Measurements from ENCODE around the gene RNF182.
A peak's percentile ranks its signal among the peaks of the same experiment; 100 is the strongest.
"Not testable (repeated sequence)": the region's sequence is repeated elsewhere in the genome, so short reads cannot be mapped to it uniquely, and the experiment has no call there.

RNF182 gene

DNA sequence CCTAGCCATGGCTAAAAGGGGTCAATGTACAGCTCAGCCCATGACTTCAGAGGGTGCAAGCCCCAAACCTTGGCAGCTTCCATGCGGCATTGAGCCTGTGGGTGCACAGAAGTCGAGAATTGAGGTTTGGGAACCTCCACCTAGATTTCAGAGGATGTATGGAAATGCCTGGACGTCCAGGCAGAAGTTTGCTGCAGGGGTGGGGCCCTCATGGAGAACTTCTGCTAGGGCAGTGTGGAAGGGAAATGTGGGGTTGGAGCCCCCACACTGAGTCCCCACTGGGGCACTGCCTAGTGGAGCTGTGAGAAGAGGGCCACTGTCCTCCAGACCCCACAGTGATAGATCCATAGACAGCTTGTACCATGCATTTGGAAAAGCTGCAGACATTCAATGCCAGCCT, 47.9 kb downstream of the RNF182 start:
- DNase-seq = not testable (repeated sequence)

DNA sequence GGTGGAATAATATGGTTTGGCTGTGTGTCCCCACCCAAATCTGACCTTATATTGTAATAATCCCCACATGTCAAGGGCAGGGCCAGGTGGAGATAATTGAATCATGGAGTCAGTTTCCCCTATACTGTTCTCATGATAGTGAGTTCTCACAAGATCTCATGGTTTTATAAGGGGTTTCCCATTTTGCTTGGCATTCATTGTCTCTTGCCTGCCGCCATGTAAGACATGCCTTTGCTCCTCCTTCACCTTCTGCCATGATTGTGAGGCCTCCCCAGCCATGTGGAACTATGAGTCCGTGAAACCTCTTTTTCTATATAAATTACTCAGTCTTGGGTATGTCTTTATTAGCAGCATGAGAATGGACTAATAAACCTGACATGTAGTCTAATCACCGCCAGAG, 48.7 kb downstream of the RNF182 start:
- DNase-seq = not testable (repeated sequence)

DNA sequence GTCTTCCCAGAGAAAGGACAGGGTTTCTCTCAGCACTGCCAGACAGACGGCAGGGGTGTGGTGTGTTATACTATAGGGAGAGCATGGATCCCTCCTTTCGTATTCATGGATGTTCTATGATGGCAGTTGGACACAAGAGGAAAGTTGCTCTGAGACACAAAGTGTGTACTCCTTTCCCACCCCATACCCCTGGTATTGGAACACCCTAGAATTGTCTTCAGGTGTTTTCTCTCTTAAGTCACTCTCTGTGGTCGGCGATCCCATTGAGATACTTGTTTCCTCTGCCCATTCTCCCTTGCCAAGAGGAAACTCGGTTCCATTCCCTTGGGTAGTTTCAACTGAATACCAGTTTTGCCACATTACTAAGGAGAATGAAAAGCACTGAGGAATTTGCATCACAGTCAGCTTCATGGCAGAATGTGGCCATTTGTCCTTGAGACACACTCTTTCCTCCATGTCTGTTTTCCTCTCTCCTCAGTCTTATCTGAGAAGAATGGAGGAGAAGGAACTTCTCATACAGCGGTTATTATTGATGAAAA, 53.4 kb downstream of the RNF182 start:
- no peak for DNase-seq

DNA sequence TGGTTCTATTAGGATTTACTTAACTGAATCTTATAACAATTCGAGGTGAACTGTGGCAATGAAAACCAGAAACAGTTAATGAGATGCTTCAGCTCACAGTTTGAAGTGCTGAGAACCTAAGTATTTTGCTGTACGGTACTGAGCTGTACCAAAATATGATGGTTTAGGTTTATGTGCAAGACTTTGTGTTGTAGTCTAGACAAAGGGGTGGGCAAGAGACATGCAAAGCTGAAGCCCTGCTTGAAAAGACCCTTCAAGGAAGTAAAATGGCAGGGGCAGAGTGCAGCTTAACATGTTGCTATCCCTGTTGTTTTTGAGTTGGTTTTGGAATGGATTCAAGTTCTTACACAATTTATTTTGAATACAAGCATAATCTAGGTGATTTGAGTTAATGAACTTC, 54.0 kb downstream of the RNF182 start:
- no peak for DNase-seq

GRCh38 chr6:13979284-13980171, 54.8 kb downstream of the RNF182 start:
- no peak for DNase-seq

DNA sequence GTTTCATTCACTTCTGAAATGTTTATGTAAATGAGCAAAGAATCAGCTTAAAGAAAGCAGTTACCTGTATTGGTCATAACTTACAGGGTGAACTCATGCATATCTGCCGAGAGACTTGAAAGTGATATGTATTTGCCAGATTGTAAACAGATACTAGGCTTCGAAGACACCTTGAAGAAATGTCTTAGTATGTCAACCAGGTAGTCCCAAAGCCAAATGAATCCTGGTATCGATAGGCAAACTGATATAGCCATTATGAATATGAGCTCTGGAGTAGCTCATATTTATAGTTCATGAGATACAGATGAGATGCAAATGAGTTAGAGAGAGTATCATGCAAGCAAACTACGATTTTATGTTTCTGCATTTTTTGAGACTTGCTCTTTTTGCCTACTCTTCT, 55.8 kb downstream of the RNF182 start:
- no peak for DNase-seq

GRCh38 chr6:13985663-13986325, 61.0 kb downstream of the RNF182 start:
- DNase-seq = no peak

- no peak for DNase-seq
These were observed 62.1 kb downstream of the RNF182 start for GRCh38 chr6:13986700-13987399.

DNA sequence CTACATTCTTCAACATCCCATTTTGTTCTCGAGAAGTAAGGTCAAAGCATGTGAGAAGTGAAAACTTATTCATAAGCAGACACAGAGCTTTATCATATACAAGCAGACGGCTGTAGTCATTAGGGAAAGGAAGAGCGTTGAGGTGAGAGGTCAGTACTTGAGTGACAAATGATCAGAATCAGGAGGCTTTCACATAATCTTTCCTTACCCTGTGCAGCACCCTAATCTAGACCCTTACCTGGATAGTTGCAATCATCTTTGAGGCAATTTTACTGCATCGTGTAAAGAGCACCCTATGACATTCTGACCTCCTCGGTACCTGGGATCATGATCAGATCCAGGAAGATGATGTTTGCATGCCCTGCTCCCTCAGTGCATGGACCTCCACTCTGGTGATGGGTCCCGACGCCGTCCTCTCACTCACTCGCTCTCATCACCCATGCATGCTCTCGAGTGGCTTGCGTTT, 62.7 kb downstream of the RNF182 start:
- DNase-seq = no peak

GRCh38 chr6:13988049-13988738, 63.4 kb downstream of the RNF182 start:
- no peak for DNase-seq

DNA sequence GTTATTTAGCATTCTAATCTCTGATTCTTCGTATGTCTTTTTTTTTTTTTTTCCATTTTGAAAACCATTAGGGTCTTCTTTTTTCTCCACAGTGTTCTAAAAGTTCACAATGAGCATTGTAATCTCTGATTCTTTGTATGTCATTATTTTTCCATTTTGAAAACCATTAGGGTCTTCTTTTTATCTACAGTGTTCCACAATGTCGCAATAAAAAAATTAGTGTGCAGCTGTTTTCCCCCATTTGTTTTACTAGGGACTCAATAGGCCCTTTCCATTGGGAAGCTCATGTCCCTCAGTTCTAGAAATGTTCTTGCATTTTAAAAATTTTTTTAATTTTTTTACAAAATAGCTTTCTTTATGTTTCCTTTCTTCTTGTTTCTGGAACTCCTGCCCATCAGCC, 64.2 kb downstream of the RNF182 start:
- DNase-seq = no peak

- DNase-seq = no peak
These were observed 64.9 kb downstream of the RNF182 start for GRCh38 chr6:13989496-13990144.

GRCh38 chr6:13990796-13991195, 66.0 kb downstream of the RNF182 start:
- DNase-seq = no peak

- no peak for DNase-seq
These were observed 66.6 kb downstream of the RNF182 start for GRCh38 chr6:13991393-13991792.

- DNase-seq = peak; percentile 45
These were observed 67.8 kb downstream of the RNF182 start for GRCh38 chr6:13992417-13993055.

DNA sequence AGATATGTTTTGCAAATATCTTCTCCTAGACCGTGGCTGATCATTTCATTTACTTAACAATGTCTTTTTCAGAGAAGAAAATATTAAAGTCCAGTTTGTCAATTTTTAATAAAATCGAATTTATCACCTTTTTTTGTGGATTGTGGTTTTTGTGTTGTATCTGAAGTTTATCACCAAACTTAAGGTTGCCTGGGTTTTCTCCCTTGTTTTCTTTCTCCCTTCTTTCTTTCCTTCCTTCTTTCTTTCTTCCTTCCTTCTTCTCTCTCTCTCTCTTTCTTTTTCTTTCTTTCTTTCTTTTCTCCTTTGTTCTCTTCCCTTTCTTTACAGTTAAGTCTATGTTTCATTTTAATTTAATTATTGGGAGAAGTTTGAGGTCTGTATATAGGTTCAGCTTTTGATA, 68.7 kb downstream of the RNF182 start:
- no peak for DNase-seq

DNA sequence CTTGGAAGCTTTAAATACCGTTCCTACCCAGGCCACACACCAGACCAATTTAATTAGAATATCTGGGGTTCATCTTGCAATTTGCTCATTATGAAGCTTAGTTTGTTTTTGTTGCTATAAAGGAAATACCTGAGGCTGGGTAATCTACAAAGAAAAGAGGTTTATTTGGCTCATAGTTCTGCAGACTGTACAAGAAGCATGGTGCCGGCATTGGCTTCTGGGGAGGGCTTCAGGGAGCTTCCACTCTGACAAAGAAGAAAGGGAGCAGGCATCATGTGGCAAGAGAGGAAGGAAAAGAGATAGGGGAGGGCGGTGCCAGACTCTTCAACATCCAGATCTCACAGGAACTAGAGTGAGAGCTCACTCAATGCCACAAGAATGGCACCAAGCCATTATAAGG, 73.6 kb downstream of the RNF182 start:
- DNase-seq = no peak

DNA sequence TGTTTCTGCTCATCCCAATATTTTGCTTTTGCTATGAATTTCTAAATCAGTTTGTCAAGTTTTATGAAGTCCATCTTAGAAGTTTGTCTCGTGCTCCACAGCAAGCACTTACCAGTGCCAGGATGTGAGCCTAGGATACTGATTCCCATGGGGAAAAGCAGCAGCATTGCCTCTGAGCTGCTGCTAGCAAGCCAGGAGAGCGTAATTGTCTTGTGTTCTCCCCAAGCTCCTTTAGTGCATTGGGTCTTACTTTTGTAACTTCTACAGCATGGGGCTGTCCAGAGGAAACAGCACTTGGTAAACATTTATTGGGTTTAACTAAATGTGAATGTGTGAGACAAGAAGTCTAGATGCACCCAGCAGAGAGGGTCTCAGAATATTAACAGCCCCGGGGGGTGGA, 76.1 kb downstream of the RNF182 start:
- no peak for DNase-seq

DNA sequence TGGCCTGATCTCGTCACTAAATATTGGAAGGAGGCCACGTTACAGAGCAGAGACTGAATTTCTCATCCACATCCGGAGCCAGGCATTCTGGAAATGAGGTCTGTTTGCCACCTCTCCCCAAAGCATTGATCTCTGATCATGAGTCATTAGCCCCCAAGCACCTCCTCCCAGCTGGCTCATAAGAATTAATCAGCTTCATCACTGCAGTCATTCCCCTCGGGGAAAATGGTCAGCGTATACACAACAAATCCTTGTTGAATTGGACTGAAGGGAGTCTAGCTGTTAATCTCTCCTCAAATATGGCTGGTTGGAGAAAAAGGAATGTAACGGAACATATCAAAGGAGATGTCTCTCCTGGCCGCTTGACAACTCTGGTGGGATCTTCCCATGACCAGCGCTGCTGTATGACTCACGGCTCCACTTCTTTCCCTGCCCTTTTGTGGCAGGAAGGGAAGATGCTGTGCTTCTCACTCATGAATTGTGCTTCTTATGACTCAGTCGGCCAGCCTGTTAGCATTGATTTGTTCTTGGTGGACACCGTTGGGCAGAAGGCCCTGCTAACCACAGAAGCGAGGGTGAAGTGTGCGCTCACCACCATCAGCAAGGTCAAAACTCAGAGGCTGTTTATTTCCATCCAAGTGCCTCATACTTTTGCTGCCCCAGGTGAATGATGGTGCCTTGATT, 76.7 kb downstream of the RNF182 start:
- peak; percentile 98 for DNase-seq

DNA sequence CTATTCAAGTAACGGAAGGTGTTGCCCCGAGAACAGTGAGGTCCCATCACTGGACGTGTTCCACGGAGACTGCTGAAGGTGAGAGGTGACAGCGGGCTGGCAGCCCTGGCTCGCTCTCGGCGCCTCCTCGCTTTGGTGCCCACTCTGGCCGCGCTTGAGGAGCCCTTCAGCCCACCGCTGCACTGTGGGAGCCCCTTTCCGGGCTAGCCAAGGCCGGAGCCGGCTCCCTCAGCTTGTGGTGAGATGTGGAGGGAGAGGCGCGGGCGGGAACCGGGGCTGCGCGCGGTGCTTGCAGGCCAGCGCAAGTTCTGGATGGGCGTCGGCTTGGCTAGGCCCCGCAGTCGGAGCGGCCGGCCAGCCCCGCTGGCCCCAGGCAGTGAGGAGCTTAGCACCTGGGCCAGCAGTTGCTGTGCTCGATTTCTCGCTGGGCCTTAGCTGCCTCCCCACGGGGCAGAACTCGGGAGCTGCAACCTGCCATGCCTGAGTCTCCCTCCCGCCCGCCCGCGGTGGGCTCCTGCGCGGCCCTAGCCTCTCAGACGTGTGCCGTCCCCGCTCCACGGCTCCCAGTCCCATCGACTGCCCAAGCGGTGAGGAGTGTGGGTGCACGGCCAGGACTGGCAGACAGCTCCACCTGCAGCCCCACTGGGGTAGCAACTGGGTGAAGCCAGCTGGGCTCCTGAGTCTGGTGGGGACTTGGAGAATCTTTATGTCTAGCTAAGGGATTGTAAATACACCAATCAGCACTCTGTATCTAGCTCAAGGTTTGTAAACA, 77.6 kb downstream of the RNF182 start:
- DNase-seq = no peak

All from NCI-H226 (cell line).